ENCODE data around the gene RANBP1.

The RANBP1 gene

GRCh38 chr22:20110359-20110985 is 5.4 kb upstream of the RANBP1 start:
- Histone ChIP-seq H3K79me2 (no peaks in the 10 kb centered on the region), H3K27me3 (ENCODE audit: control insufficient read depth, insufficient read depth, low read length) (no peaks in the 10 kb centered on the region), H3K27ac (no peak overlapping the region), H3K36me3 (ENCODE audit: control insufficient read depth, insufficient read depth, low read length) (no peaks in the 10 kb centered on the region), H3K9me3 (ENCODE audit: control insufficient read depth, low read length) (no peaks in the 10 kb centered on the region), H3K4me1 (no peaks in the 10 kb centered on the region), H3K9ac (no peak overlapping the region), H2AFZ (no peak overlapping the region), H3K4me3 (ENCODE audit: low read depth, low read length) (no peak overlapping the region), H3K4me2 (ENCODE audit: low read length) (no peak overlapping the region)
- TF ChIP-seq CTCF (IDR thresholded peaks at IDR 0.05): no peak

GRCh38 chr22:20111045-20111688 is 4.7 kb upstream of the RANBP1 start:
- H2AFZ ChIP-seq: no peak overlapping the region
- no peaks in the 10 kb centered on the region for H3K27me3 ChIP-seq (ENCODE audit: control insufficient read depth, insufficient read depth, low read length)
- no peak overlapping the region for H3K4me2 ChIP-seq (ENCODE audit: low read length)
- no peaks in the 10 kb centered on the region for H3K79me2 ChIP-seq
- no peak overlapping the region for H3K27ac ChIP-seq
- H3K9me3 ChIP-seq (ENCODE audit: control insufficient read depth, low read length): no peaks in the 10 kb centered on the region
- H3K4me1 ChIP-seq: no peaks in the 10 kb centered on the region
- H3K4me3 ChIP-seq (ENCODE audit: low read depth, low read length): no peak overlapping the region
- no peaks in the 10 kb centered on the region for H3K36me3 ChIP-seq (ENCODE audit: control insufficient read depth, insufficient read depth, low read length)
- no peak for TF ChIP-seq CTCF (IDR thresholded peaks at IDR 0.05)
- no peak overlapping the region for H3K9ac ChIP-seq

- no peaks in the 10 kb centered on the region for H3K36me3 ChIP-seq (ENCODE audit: control insufficient read depth, insufficient read depth, low read length)
- H3K4me2 ChIP-seq (ENCODE audit: low read length): no peak overlapping the region
- no peaks in the 10 kb centered on the region for H3K9me3 ChIP-seq (ENCODE audit: control insufficient read depth, low read length)
- no peak overlapping the region for H3K27ac ChIP-seq
- no peak overlapping the region for H3K9ac ChIP-seq
- H3K27me3 ChIP-seq (ENCODE audit: control insufficient read depth, insufficient read depth, low read length): no peaks in the 10 kb centered on the region
- no peaks in the 10 kb centered on the region for H3K79me2 ChIP-seq
- no peaks in the 10 kb centered on the region for H3K4me1 ChIP-seq
- TF ChIP-seq CTCF (IDR thresholded peaks at IDR 0.05): no peak
- H3K4me3 ChIP-seq (ENCODE audit: low read depth, low read length): no peak overlapping the region
- no peak overlapping the region for H2AFZ ChIP-seq
Observed at GRCh38 chr22:20111689-20112622, 3.9 kb upstream of the RANBP1 start.

- no peak for TF ChIP-seq CTCF (IDR thresholded peaks at IDR 0.05)
- no peak overlapping the region for H2AFZ ChIP-seq
- H3K27ac ChIP-seq: no peak overlapping the region
- H3K79me2 ChIP-seq: no peaks in the 10 kb centered on the region
- no peaks in the 10 kb centered on the region for H3K9me3 ChIP-seq (ENCODE audit: control insufficient read depth, low read length)
- no peaks in the 10 kb centered on the region for H3K36me3 ChIP-seq (ENCODE audit: control insufficient read depth, insufficient read depth, low read length)
- H3K4me2 ChIP-seq (ENCODE audit: low read length): no peak overlapping the region
- no peak overlapping the region for H3K9ac ChIP-seq
- H3K4me3 ChIP-seq (ENCODE audit: low read depth, low read length): no peak overlapping the region
- no peaks in the 10 kb centered on the region for H3K4me1 ChIP-seq
- no peaks in the 10 kb centered on the region for H3K27me3 ChIP-seq (ENCODE audit: control insufficient read depth, insufficient read depth, low read length)
Observed at GRCh38 chr22:20112623-20113511, 3.0 kb upstream of the RANBP1 start.

Measured in parathyroid adenoma (tissue), 2 donors.